ENCODE data around the gene CCDC154.

Gene CCDC154

DNA sequence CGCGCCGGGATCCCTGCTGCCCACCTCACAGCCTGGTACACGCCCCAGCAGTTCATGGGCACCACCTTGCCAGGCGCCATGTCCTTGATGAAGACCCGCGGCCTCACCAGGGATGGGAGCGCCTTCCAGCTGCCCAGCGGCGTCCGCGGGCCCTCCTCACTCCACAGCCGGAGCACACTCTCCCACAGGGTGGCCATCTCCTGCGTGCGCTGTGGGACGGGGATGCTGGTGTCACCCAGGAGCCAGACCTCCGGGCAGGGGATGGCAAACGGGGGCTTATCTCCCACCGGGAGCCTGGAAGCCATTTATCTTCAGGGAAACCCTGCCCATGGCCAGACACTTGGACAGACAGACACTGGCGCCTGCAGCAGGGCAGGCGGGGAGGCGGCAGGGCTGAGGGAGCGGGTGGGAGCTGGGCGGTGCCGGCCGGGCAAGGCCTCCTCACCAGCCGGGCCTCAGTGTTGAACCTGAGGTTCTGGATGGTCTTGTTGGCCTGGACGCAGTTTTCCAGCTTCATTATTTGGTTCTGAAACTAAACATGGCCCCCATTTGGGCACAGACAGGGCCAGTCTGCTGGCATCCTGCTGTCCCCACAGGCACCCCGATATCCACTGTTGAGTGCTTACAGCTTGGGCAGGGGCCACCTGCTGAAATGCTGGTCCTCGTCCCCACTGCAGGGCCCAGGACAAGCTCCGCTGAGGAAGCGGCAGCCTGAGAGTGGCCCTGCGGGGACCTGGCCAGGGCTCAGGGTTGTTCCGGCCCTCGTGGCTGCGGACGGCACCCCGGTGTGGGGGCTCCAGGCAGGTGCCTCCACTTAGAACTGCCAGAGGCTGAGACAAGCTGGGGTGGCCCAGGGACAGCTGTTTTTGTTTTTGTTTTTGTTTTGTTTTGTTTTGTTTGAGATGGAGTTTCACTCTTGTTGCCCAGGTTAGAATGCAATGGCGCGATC is 9.4 kb downstream of the CCDC154 start:
- DNase-seq: no peak

DNA sequence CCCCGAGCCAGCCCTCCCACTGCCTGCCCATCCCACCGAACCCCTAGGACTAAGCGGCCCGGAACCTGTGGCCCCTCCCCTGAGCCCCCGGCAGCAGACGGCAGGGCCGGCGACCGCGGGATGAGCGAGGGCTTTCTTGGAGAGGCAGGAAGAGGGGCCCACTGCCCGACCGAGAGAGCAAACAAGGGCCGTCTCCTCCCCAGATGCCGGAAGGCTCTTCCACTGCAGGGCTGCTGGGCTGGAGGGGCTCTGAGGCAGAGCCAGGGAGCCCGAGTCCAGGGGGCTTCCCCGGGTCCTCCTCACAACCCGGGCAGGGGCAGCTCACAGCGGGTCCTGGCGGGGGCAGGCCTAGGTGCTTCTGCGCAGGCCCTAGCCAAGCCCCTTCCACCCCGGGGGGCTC is 10.6 kb downstream of the CCDC154 start:
- DNase-seq: peak; percentile 6

GRCh38 chr16:1433263-1433560 is 11.1 kb downstream of the CCDC154 start:
- no peak for DNase-seq

GRCh38 chr16:1432388-1433262 is 11.7 kb downstream of the CCDC154 start:
- DNase-seq: peak; percentile 17

DNA sequence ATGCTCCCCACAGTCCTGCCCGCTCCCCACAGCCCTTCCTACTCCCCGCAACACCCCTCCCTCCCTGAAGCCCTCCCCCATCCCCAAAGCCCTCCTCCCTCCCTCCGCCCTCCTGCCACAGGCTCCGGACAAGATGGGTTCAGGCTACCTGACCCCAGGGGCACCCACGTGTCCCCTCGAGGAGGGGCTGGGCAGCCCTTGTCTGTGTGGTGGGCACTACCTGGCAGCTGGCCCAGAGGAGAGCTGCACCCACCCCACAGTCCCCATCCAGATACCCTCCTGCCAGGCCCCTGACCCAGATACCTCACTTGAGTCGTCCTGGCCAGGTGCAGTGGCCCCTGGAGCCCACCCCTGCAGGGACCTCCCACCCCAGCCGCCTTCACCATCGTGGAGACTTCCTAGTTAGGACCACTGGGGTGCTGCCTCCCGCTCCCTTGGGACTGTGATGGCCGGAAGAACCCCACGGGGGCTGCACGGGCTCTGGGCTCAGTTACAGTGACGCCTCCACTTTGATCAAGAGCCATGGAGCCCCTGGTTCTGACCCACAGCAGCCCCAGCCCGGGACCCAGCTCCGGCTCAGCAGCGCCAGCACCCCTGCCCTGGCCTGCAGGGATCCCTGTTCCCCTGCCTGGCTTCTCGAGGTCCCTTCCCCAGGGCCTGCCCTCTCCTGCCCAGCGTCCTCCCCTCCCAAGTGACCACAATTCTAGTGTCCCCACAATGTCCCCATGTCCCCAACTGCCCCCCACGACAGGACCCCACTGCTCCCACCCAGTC is 12.7 kb downstream of the CCDC154 start:
- DNase-seq: peak; percentile 13

- peak; percentile 94 for DNase-seq
Measured at GRCh38 chr16:1430759-1431496, 13.4 kb downstream of the CCDC154 start, which contains the start of gene PERCC1. Gene PERCC1, plus strand, starts transcription at chr16:1431078. Its CDS starts 1,516 bp downstream, at chr16:1432594.

DNA sequence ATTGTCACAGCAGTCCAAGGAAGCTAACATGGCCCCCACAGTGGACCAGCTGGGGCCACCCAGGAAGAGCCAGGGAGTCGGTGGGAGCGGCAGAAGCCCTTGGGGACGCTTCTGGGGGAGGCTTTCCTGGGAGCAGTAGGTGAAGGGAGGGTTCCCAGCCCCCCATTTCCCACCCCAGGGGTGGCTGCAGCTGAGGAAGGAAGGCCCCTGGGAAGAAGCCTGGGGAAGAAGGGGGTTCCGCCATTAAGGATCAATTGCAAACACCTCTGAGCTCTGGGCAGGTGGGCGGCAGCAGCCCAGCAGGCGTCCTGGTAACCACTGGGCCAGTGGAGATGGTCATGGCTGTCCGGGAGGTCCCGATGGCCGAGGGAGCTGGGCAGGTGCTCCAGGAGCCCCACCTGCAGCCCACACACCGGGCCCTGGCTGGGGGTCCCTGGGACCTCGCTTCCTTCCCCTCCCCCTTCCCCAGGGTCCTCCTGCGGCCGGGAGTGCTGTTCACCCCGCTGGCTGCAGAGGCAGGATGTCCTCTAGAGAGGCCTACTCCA is 14.1 kb downstream of the CCDC154 start:
- DNase-seq: no peak

- DNase-seq: no peak
Measured at GRCh38 chr16:1429631-1430030, 14.7 kb downstream of the CCDC154 start.

DNA sequence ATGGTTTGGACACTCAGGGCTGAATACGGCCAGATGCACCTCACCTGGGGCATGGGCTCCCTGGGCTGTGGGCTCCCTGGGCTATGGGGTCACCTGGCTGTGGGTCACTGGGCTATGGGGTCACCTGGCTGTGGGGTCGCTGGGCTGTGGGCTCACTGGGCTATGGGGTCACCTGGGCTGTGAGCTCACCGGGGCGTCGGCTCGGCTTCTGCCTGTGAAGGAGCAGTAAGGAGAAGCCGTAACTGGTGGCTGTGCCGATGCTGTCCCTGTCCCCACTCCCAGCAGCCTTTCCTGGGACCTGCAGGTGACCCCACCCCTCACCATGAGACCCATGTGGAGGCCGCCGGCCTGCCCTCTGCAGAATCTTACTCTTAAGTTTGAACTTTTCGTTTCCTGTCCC is 15.3 kb downstream of the CCDC154 start:
- no peak for DNase-seq

GRCh38 chr16:1428511-1428910 is 15.8 kb downstream of the CCDC154 start:
- peak; percentile 61 for DNase-seq

DNA sequence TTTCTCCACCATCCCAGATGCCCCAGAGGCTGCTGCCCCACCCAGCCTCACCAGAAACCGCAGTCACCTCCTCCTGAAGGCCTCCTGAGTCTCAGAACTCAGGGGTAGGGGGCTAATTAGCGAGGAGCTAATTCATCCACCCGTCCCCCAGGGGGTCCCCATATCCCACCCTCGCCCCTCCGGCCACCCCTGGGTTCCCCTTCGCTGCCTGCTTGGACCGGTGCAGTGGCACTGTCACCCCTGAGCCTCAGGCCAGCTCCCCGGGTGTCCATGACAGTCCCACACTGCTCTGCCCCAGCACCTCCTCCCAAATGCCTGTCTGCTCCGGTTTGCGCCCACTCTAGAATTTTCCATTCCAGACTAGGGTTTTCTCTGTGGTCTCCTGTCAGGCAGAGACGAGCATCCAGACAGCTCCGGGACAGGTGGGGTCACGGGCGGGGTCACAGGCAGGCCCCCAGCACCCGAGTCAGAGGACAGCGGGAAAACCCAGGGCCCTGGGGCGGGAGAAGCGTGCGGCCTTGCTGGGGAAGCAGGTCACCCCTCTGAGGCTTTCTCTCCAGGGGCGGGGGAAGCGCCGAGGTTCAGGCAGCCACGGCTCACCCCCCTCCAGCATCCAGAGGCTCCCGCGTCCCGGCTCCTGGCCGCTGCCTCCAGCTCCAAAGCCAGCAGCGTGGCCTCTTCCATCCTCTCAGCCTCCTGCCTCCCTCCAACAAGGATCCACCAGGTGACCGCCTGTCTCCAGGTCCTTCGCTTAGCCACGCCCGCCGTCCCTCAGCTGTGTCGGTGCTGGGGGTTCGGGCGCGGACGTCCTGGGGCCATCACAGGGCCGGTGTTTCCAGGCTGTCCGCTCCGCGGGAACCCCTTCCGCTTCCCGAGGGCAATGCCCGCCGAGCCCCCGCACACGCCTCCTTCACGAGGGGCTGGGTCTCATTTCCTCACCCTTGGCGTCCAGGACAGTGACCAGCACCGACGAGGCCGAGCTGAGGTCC is 16.6 kb downstream of the CCDC154 start:
- DNase-seq: no peak

GRCh38 chr16:1426734-1427471 is 17.5 kb downstream of the CCDC154 start:
- peak; percentile 83 for DNase-seq

GRCh38 chr16:1425616-1426370 is 18.6 kb downstream of the CCDC154 start:
- no peak for DNase-seq

- DNase-seq: no peak
Measured at GRCh38 chr16:1424028-1424427, 20.3 kb downstream of the CCDC154 start.

DNA sequence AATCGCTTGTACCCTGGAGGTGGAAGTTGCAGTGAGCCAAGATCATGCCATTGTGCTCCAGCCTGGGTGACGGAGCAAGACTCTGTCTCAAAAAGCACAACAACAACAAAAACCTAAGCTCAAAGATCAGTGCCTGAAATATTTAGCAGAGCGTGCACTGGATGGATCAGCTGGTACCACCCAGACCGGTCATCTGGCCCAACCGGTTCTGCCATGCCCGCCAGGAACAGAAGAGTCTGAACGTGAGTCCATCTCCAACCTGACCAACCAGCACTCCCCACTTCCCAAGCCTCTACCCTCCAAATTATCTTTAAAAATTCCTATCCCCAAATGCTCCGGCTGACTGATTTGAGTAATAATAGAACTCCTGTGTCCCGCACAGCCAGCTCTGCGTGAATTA is 22.3 kb downstream of the CCDC154 start:
- DNase-seq: no peak

DNA sequence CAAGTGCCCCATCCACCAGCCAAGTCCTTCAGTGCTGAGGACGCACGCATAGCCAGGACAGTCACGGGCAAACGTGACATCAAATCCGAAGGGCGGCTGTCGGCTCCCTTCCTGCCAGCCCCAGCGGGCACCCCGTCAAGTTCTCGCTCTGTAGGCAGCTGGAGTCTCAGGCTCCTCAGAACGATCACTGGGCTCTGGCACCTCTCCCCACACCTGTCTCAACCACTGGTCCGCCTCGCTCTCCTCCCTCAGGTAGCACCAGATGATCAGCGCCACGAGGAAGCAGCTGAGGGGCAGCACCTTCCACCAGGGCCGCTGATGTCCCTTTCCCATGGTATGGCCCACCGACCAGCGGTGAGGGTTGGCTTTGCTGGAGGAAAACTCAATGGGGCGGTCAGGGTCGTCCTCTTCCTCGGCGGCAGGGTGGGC is 24.2 kb downstream of the CCDC154 start:
- DNase-seq: no peak

DNA sequence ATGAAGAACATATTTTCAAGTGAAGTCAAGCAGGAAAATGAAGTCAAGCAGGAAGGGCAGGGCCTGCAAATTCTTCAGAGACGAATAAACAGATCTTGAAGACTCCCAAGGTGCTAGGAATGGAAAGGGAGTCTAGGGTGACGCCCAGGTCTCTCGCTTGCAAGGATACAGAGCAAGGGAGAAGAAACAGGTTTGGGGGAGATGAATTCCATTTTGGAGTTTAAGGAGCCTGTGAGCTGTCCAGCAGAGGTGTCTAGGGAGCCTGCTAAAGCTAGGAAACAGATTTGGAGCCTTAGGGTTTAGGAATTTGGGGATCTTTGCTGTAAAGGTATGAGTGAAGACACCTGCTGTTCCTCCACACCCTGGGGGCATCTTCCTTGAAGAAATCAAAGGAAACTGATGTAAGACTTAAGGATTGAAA is 27.8 kb downstream of the CCDC154 start:
- DNase-seq: no peak

GRCh38 chr16:1414532-1415260 is 29.7 kb downstream of the CCDC154 start, which contains the start of gene UNKL:
Gene UNKL, minus strand, starts transcription at chr16:1414704. Its CDS starts 13 bp downstream, at chr16:1414691.
- peak; percentile 68 for DNase-seq
